H9 (cell line): ENCODE data around the gene MRPL3. TPM values are rescaled to one million over a fixed set of nuclear protein-coding genes. Genes with fewer than 3 reads are reported as not detected.

Source experiments
- DNase-seq: peaks from one replicate; pipeline ENCODE4 v3.0.0-alpha.2; 2017
- H2AFZ ChIP-seq: one replicate; pipeline ENCODE4 v1.6.1; 2013; ENCODE audit warnings: mild to moderate bottlenecking, low read length, control low read depth, moderate library complexity
- H2AK5ac ChIP-seq: 2 replicates; pipeline ENCODE4 v1.6.1; 2013; ENCODE audit warnings: low read length, control low read depth, mixed read lengths; ENCODE audit not compliant: insufficient read length
- H2BK120ac ChIP-seq: one replicate; pipeline ENCODE4 v1.6.1; 2013; ENCODE audit warnings: low read depth, mild to moderate bottlenecking, low read length, control low read depth, inconsistent platforms; ENCODE audit not compliant: poor library complexity, severe bottlenecking
- H2BK12ac ChIP-seq: 2 replicates; pipeline ENCODE4 v1.6.1; 2013; ENCODE audit warnings: low read length, control low read depth, mixed read lengths, low read depth; ENCODE audit not compliant: insufficient read length
- H2BK15ac ChIP-seq: 2 replicates; pipeline ENCODE4 v1.6.1; 2013; ENCODE audit warnings: low read depth, low read length, control low read depth
- H2BK20ac ChIP-seq: one replicate; pipeline ENCODE4 v1.6.1; 2013; ENCODE audit warnings: low read depth, mild to moderate bottlenecking, low read length, control low read depth, inconsistent platforms; ENCODE audit not compliant: poor library complexity, severe bottlenecking
- H2BK5ac ChIP-seq: 2 replicates; pipeline ENCODE4 v1.6.1; 2013; ENCODE audit warnings: low read length, control low read depth, mixed read lengths; ENCODE audit not compliant: insufficient read length
- H3K14ac ChIP-seq: 2 replicates; pipeline ENCODE4 v1.6.1; 2013; ENCODE audit warnings: low read length, control low read depth; ENCODE audit not compliant: insufficient read depth
- H3K18ac ChIP-seq: 2 replicates; pipeline ENCODE4 v1.6.1; 2013; ENCODE audit warnings: low read depth, mild to moderate bottlenecking, mixed read lengths, low read length, control low read depth; ENCODE audit not compliant: insufficient read length
- H3K23ac ChIP-seq: 2 replicates; pipeline ENCODE4 v1.6.1; 2013; ENCODE audit warnings: low read length, control low read depth, mixed read lengths, low read depth; ENCODE audit not compliant: insufficient read length
- H3K23me2 ChIP-seq: 2 replicates; pipeline ENCODE4 v1.6.1; 2013; ENCODE audit warnings: low read depth, mild to moderate bottlenecking, mixed read lengths, low read length, control low read depth; ENCODE audit not compliant: insufficient read length, poor library complexity, severe bottlenecking
- H3K27ac ChIP-seq: 2 replicates; pipeline ENCODE4 v1.5.1; 2013; ENCODE audit warnings: low read length, control low read depth, mixed read lengths, low read depth; ENCODE audit not compliant: insufficient read length
- H3K27me3 ChIP-seq: 2 replicates; pipeline ENCODE4 v1.6.1; 2013; ENCODE audit warnings: low read length, control low read depth, inconsistent platforms; ENCODE audit not compliant: insufficient read depth
- H3K4ac ChIP-seq: 2 replicates; pipeline ENCODE4 v1.6.1; 2013; ENCODE audit warnings: low read depth, mild to moderate bottlenecking, control low read depth, inconsistent platforms, low read length, moderate library complexity
- H3K4me1 ChIP-seq: 2 replicates; pipeline ENCODE4 v1.6.1; 2013; ENCODE audit warnings: low read length, control low read depth, inconsistent platforms; ENCODE audit not compliant: insufficient read depth
- H3K4me2 ChIP-seq: 2 replicates; pipeline ENCODE4 v1.6.1; 2013; ENCODE audit warnings: low read length, control low read depth, mixed read lengths; ENCODE audit not compliant: insufficient read length, insufficient read depth
- H3K56ac ChIP-seq: 2 replicates; pipeline ENCODE4 v1.6.1; 2013; ENCODE audit warnings: low read depth, mild to moderate bottlenecking, mixed read lengths, low read length, control low read depth; ENCODE audit not compliant: insufficient read length
- H3K79me1 ChIP-seq: 2 replicates; pipeline ENCODE4 v1.6.1; 2013; ENCODE audit warnings: low read depth, mild to moderate bottlenecking, moderate library complexity, low read length, control low read depth, inconsistent platforms; ENCODE audit not compliant: insufficient read depth, poor library complexity, severe bottlenecking
- H3K79me2 ChIP-seq: 2 replicates; pipeline ENCODE4 v1.6.1; 2013; ENCODE audit warnings: low read length, control low read depth, inconsistent platforms; ENCODE audit not compliant: insufficient read depth
- H3K9ac ChIP-seq: 2 replicates; pipeline ENCODE4 v1.6.1; 2013; ENCODE audit warnings: low read length, control low read depth, mixed read lengths; ENCODE audit not compliant: insufficient read length; ENCODE audit errors: extremely low read depth
- H3K9me3 ChIP-seq: one replicate; pipeline ENCODE4 v1.6.1; 2013; ENCODE audit warnings: low read depth, low read length, inconsistent platforms; ENCODE audit not compliant: control insufficient read depth
- H3T11ph ChIP-seq: one replicate; pipeline ENCODE4 v1.6.1; 2013; ENCODE audit warnings: mild to moderate bottlenecking, low read length, control low read depth, inconsistent platforms
- H4K20me1 ChIP-seq: one replicate; pipeline ENCODE4 v1.6.1; 2013; ENCODE audit not compliant: control insufficient read depth, insufficient read length, insufficient read depth
- H4K5ac ChIP-seq: 2 replicates; pipeline ENCODE4 v1.6.1; 2013; ENCODE audit warnings: low read depth, mild to moderate bottlenecking, mixed read lengths, low read length, control low read depth; ENCODE audit not compliant: insufficient read length
- H4K8ac ChIP-seq: replicated peaks from 2 replicates; pipeline ENCODE4 v1.6.1; 2013; ENCODE audit warnings: low read length, control low read depth, mixed read lengths, low read depth; ENCODE audit not compliant: insufficient read length
- H4K91ac ChIP-seq: 2 replicates; pipeline ENCODE4 v1.6.1; 2013; ENCODE audit warnings: low read depth, mild to moderate bottlenecking, moderate library complexity, mixed read lengths, low read length, control low read depth; ENCODE audit not compliant: insufficient read length
- H3K27ac Mint-ChIP-seq, 3 experiments: 2 replicates in 2 of 3; 3 replicates in 1 of 3; pipeline ENCODE4 v1.8.0; 2020 to 2021; ENCODE audit warnings: mixed read lengths in 3 of 3, mild to moderate bottlenecking in 1 of 3, moderate library complexity in 1 of 3
- H3K27me3 Mint-ChIP-seq: 2 replicates; pipeline ENCODE4 v1.8.0; 2021; ENCODE audit warnings: low read depth, mild to moderate bottlenecking, moderate library complexity, mixed read lengths
- H3K36me3 Mint-ChIP-seq, 3 experiments: 2 replicates in 2 of 3; 3 replicates in 1 of 3; pipeline ENCODE4 v1.8.0; 2020 to 2021; ENCODE audit warnings: low read depth in 3 of 3, mixed read lengths in 3 of 3; ENCODE audit not compliant: insufficient read depth in 1 of 3
- H3K4me1 Mint-ChIP-seq, 2 experiments: 2 replicates each; pipeline ENCODE4 v1.8.0; 2020; ENCODE audit warnings: mixed read lengths in 2 of 2
- H3K4me3 Mint-ChIP-seq, 2 experiments: 2 replicates in 1 of 2; 3 replicates in 1 of 2; pipeline ENCODE4 v1.8.0; 2020 to 2021; ENCODE audit warnings: mild to moderate bottlenecking in 2 of 2, mixed read lengths in 2 of 2, moderate library complexity in 1 of 2
- H3K9me3 Mint-ChIP-seq, 2 experiments: 2 replicates in 1 of 2; 3 replicates in 1 of 2; pipeline ENCODE4 v1.8.0; 2020; ENCODE audit warnings: mild to moderate bottlenecking in 2 of 2, mixed read lengths in 2 of 2, moderate library complexity in 1 of 2
- total RNA-seq: library from RNA; stranded (reverse); gene quantifications from 2 replicates; pipeline ENCODE4 v1.2.1, GENCODE V29; 2021
- TF ChIP-seq, protein P1 (sequence below): fragments of 200-600 bp; sonication (generic); conservative IDR thresholded peaks from 3 replicates; pipeline ENCODE4 v1.8.0; 2021; ENCODE audit warnings: antibody characterized with exemption, mild to moderate bottlenecking

MRPL3 gene
- total RNA-seq, 1 experiment from 2014 or later, result 154 TPM

DNA sequence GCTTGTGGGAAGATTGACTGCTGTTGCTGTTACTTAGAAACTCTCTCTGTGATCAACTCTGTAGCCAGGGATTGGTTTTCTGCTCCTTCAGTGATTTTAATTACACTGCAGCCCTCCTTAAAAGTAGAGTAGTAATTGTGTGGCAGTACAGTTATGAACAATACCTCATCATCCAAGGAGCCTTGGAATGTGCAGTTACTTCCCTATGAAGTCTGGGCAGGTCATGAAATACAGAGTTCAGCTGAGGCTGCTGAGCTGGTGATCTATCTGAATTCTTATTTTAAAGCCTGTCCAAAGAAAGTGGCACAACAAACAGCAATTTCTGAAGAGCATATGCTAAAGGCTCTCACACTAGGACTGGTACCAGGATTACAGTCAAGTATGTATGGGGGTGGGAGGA lies 37.4 kb upstream of the MRPL3 start:
- no peak overlapping the region for H3K23ac ChIP-seq
- H3K56ac ChIP-seq, result no peak overlapping the region
- H3K27ac ChIP-seq, result no peak overlapping the region
- no peak overlapping the region for H3T11ph ChIP-seq
- Mint-ChIP-seq H3K9me3 (no peaks in the 10 kb centered on the region), H3K36me3 (no peaks in the 10 kb centered on the region), H3K27me3 (no peaks in the 10 kb centered on the region), H3K4me3 (no peak overlapping the region), H3K4me1 (peaks cover 11 to 12% of the 10 kb centered on the region in 2 experiments), H3K27ac (no peak overlapping the region)
- DNase-seq, result no peak
- no peak overlapping the region for H3K18ac ChIP-seq
- no peak overlapping the region for H4K5ac ChIP-seq
- no peak overlapping the region for H2BK15ac ChIP-seq
- peaks cover 6% of the 10 kb centered on the region; the same call in 1 of the 2 replicates for H3K4me1 ChIP-seq
- TF ChIP-seq, protein P1, sequence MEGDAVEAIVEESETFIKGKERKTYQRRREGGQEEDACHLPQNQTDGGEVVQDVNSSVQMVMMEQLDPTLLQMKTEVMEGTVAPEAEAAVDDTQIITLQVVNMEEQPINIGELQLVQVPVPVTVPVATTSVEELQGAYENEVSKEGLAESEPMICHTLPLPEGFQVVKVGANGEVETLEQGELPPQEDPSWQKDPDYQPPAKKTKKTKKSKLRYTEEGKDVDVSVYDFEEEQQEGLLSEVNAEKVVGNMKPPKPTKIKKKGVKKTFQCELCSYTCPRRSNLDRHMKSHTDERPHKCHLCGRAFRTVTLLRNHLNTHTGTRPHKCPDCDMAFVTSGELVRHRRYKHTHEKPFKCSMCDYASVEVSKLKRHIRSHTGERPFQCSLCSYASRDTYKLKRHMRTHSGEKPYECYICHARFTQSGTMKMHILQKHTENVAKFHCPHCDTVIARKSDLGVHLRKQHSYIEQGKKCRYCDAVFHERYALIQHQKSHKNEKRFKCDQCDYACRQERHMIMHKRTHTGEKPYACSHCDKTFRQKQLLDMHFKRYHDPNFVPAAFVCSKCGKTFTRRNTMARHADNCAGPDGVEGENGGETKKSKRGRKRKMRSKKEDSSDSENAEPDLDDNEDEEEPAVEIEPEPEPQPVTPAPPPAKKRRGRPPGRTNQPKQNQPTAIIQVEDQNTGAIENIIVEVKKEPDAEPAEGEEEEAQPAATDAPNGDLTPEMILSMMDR, result no peak
- H2AFZ ChIP-seq, result no peak overlapping the region
- H2BK20ac ChIP-seq, result no peak overlapping the region
- no peak overlapping the region for H3K9ac ChIP-seq
- no peak overlapping the region for H4K8ac ChIP-seq
- H4K20me1 ChIP-seq, result no peaks in the 10 kb centered on the region
- no peaks in the 10 kb centered on the region for H3K79me2 ChIP-seq
- H2BK120ac ChIP-seq, result no peak overlapping the region
- no peaks in the 10 kb centered on the region for H3K9me3 ChIP-seq
- no peak overlapping the region for H3K4ac ChIP-seq
- H3K14ac ChIP-seq, result no peak overlapping the region
- no peak overlapping the region for H4K91ac ChIP-seq
- no peaks in the 10 kb centered on the region for H3K23me2 ChIP-seq
- H2BK12ac ChIP-seq, result no peak overlapping the region
- H3K27me3 ChIP-seq, result no peaks in the 10 kb centered on the region
- no peak overlapping the region for H2BK5ac ChIP-seq
- no peaks in the 10 kb centered on the region for H3K79me1 ChIP-seq
- no peak overlapping the region for H2AK5ac ChIP-seq
- no peak overlapping the region for H3K4me2 ChIP-seq
